HG03342 (cell line): Measurements from ENCODE around the gene ZNF678.
A peak's percentile ranks its signal among the peaks of the same experiment; 100 is the strongest.
"Not testable (repeated sequence)": the region's sequence is repeated elsewhere in the genome, so short reads cannot be mapped to it uniquely, and the experiment has no call there.

Source experiments
- ATAC-seq: cut with Tn5 transposase; IDR thresholded peaks from one replicate; pipeline ENCODE4 v1.9.1; 2021; ENCODE audit warnings: mild to moderate bottlenecking, moderate library complexity; ENCODE audit not compliant: unreplicated experiment

Gene ZNF678

DNA sequence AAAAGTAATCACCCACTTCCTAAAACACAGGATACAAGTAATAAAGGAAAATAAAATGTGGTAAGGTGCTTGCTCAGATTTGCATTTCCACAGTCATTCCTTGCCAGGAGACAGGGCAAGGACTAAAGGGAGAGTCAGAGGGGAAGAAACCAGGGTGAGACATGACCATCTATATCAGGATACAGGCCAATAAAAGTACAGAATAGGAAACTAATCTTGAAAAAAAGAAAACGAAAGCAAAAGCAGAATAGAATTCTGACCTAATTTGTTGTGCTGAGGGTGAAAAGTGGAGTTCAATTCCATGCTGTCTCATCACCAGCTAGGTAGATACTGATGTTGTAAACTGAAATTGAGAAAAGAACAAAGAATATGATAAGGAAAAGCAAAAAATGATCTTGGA, 144.5 kb downstream of the ZNF678 start:
- ATAC-seq, result no peak

DNA sequence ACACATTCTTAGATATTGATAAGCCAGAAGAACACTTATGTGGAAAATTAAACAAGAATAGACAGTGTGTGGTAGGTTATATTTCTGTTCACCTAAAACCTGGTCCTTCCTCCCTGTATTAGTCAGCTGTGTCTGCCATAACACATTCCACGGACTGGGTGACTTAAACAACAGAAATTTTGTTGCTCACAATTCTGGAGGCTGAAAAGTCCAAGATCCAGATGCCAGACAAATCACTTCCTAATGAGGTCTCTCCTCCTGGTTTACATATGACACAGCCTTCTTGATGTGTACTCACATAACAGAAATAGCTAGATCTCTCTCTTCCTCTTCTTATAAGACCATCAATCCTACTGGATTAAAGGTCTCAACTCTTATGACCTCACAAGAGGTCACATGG, 146.1 kb downstream of the ZNF678 start:
- no peak for ATAC-seq

GRCh38 chr1:227710474-227710873, 147.1 kb downstream of the ZNF678 start:
- not testable (repeated sequence) for ATAC-seq

DNA sequence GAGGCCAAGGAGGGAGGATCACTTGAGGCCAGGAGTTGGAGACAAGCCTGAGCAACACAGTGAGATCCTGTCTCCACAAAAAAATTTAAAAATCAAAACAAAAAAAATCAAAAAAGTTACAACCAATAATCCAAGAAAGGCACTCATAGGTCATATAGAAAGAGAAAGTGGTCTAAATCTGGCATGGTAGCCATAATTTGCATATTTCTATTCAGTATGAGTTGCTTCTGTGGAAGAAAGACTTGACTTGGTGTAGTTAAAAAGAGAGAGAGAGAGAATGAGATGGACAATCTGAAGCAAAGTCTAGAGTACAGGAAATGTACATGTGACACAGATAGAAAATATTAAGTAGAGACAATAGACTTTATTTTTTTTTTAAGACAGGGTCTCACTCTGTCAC, 149.3 kb downstream of the ZNF678 start:
- ATAC-seq, result peak; percentile 84

- no peak for ATAC-seq
Measured at GRCh38 chr1:227718932-227719331, 155.6 kb downstream of the ZNF678 start.

- no peak for ATAC-seq
Measured at GRCh38 chr1:227723474-227723873, 160.1 kb downstream of the ZNF678 start.

- ATAC-seq, result no peak
Measured at GRCh38 chr1:227725046-227725445, 161.7 kb downstream of the ZNF678 start.

- ATAC-seq, result no peak
Measured at GRCh38 chr1:227726318-227726717, 163.0 kb downstream of the ZNF678 start.
